GM15510 (cell line): ENCODE measurements around the gene PANK2.

Experiments used
- POLR2A ChIP-seq: IDR thresholded peaks from 3 replicates; pipeline ENCODE4 v1.6.1; 2011; ENCODE audit warnings: borderline replicate concordance; ENCODE audit not compliant: insufficient read length; ENCODE audit errors: extremely low read depth

PANK2 gene

GRCh38 chr20:3865152-3865886 lies 23.9 kb upstream of the PANK2 start:
- no peak for TF ChIP-seq POLR2A

DNA sequence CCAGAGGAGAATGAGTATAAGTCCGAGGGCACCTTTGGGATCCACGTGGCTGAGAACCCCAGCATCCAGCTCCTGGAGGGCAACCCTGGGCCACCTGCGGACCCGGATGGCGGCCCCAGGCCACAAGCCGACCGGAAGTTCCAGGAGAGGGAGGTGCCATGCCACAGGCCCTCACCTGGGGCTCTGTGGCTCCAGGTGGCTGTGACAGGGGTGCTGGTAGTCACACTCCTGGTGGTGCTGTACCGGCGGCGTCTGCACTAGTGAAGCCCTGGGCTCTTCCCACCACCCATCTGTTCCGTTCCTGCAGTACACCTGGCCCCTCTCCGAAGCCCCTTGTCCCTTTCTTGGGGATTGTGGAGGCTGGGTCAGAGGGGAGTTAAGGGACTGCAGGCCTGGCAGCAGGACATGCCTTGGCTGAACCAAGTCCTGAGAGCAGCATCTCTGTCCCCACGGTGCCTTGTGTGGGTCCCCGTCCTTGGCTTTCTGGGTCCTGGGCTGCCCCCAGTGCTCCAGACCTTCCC lies 23.2 kb upstream of the PANK2 start:
- no peak for TF ChIP-seq POLR2A

GRCh38 chr20:3866464-3866863 lies 22.7 kb upstream of the PANK2 start:
- no peak for TF ChIP-seq POLR2A

DNA sequence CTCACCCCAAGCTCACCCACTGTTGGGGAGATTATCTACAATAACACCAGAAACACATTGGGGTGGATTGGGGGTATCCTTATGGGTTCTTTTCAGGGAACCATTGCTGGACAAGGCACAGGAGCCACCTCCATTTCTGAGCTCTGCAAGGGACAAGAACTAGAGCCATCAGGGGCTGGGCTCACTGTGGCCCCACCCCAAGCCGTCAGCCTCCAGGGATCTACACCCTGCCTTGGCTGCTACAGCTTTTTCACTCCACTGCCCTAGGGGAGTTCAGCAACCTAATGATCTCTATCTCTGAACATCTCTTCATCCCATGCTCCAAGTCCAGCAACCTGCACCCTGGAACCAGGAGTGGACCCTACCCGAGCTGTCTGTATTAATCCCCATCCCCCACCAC lies 21.4 kb upstream of the PANK2 start:
- TF ChIP-seq POLR2A, result no peak

GRCh38 chr20:3869839-3870634 lies 19.1 kb upstream of the PANK2 start:
- no peak for TF ChIP-seq POLR2A

- no peak for TF ChIP-seq POLR2A
Observed at GRCh38 chr20:3871550-3872265, 17.5 kb upstream of the PANK2 start.

DNA sequence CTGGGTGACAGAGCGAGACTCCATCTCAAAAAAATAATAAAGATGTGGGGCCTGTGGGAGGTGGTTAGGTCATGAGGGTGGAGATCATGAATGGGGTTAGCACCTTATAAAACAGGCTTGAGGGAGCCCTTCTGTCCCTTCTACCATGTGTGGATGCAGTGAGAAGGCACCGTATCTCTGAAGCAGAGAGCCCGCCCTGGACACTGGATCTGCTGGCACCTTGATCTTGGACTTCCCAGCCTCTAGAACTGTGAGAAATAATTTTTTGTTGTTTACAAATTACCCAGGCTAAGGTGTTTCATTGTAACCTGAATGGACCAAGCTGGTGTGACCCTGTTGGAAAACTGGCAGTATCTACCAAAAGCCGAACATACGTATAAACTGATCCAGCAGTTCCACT lies 15.7 kb upstream of the PANK2 start:
- TF ChIP-seq POLR2A, result no peak

GRCh38 chr20:3874194-3874844 lies 14.9 kb upstream of the PANK2 start:
- TF ChIP-seq POLR2A, result no peak

- TF ChIP-seq POLR2A, result no peak
Observed at GRCh38 chr20:3875378-3875974, 13.7 kb upstream of the PANK2 start.

- TF ChIP-seq POLR2A, result no peak
Observed at GRCh38 chr20:3876000-3876399, 13.2 kb upstream of the PANK2 start.

GRCh38 chr20:3876676-3877075 lies 12.5 kb upstream of the PANK2 start:
- TF ChIP-seq POLR2A, result no peak

GRCh38 chr20:3885715-3886114 lies 3.5 kb upstream of the PANK2 start:
- TF ChIP-seq POLR2A, result no peak

DNA sequence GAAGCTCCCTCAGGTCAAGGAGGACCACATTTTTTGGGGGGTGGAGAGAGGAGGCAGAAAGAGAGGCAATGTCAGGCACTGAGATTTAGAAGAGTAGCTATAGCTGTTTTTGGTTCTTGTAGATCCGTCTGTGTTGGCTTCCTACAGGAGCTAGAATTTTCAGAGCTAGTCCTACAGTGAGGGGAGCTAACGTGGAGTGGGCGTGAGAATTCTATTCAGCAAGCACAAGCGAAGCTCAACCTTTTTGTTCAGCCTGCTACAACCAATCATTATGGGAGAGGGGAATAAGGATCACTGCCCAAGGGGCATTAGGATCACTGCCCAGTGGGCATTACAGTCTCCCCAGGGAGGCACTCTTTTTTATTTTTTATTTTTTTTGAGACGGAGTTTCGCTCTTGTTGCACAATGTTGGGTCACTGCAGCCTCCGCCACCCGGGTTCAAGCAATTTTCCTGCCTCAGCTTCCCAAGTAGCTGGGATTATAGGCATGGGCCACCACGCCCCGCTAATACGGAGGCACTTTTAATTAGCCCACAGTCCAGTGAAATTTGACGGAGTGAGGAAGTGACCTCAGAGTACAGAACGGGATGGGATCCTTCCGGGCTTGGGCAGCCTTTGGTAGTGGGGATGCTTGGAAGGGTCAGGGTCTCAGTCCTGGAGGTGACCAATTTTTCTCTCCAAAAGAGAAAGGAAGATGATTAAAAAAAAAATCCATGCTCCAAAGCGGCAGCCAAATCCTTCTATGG lies 1.1 kb upstream of the PANK2 start:
- TF ChIP-seq POLR2A, result no peak

GRCh38 chr20:3889489-3890397 lies 556 bp downstream of the PANK2 start:
- no peak for TF ChIP-seq POLR2A

GRCh38 chr20:3890398-3890751 lies 1.2 kb downstream of the PANK2 start:
- TF ChIP-seq POLR2A, result no peak
